CD4-positive, alpha-beta T cell (primary cell): ENCODE data around the gene TGM5. TPM values are rescaled to one million over a fixed set of nuclear protein-coding genes. Genes with fewer than 3 reads are reported as not detected.
A peak's percentile ranks its signal among the peaks of the same experiment; 100 is the strongest.

ENCODE experiments used
- ATAC-seq: fragments of 200-7000 bp; cut with Tn5 transposase; one replicate; pipeline ENCODE4 v1.10.0; 2022; ENCODE audit warnings: mild to moderate bottlenecking; ENCODE audit not compliant: poor library complexity
- CTCF ChIA-PET: fragments of 350-600 bp; sonication (Branson Sonifier 250); formaldehyde crosslinking; loops from one replicate; lab custom pipeline; 2021; ENCODE audit warnings: antibody characterized with exemption, inconsistent platforms; lab: Charles Lee
- POLR2A ChIA-PET: fragments of 350-600 bp; sonication (Branson Sonifier 250); formaldehyde crosslinking; loops from one replicate; lab custom pipeline; 2021; ENCODE audit warnings: antibody characterized with exemption, inconsistent platforms; lab: Charles Lee
- DNase-seq, 14 experiments: peaks; one replicate each; pipeline ENCODE4 v3.0.0-alpha.2; 2013 to 2020; ENCODE audit warnings: mixed read lengths in 2 of 14
- H3K27ac ChIP-seq, 2 donors: one replicate each; pipeline versions ENCODE4 v1.5.1 to v1.7.0; 2013; ENCODE audit warnings: low read length in 2 of 2, low read depth in 1 of 2, mild to moderate bottlenecking in 1 of 2
- H3K27me3 ChIP-seq, 2 experiments: 1 replicate in 1 of 2; 2 replicates in 1 of 2; pipeline versions ENCODE4 v1.6.1 to v1.7.0; 2013; ENCODE audit warnings: low read length in 2 of 2, control low read depth in 1 of 2, mild to moderate bottlenecking in 1 of 2, moderate library complexity in 1 of 2; ENCODE audit not compliant: insufficient read depth in 2 of 2, control insufficient read depth in 1 of 2
- H3K36me3 ChIP-seq: one replicate; pipeline ENCODE4 v1.6.1; 2013; ENCODE audit warnings: low read length, control low read depth; ENCODE audit not compliant: insufficient read depth
- H3K4me1 ChIP-seq: one replicate; pipeline ENCODE4 v1.6.1; 2013; ENCODE audit warnings: low read length, control low read depth; ENCODE audit not compliant: insufficient read depth
- H3K4me3 ChIP-seq: one replicate; pipeline ENCODE4 v1.5.1; 2013; ENCODE audit warnings: mild to moderate bottlenecking, low read length, moderate library complexity
- H3K9me3 ChIP-seq, 2 experiments: 1 replicate in 1 of 2; 2 replicates in 1 of 2; pipeline versions ENCODE4 v1.6.1 to v1.7.0; 2013; ENCODE audit warnings: low read length in 2 of 2, mild to moderate bottlenecking in 2 of 2, control low read depth in 1 of 2, moderate library complexity in 1 of 2; ENCODE audit not compliant: control insufficient read depth in 1 of 2, insufficient read depth in 1 of 2
- H3K27ac Mint-ChIP-seq: one replicate; pipeline ENCODE4 v1.8.0; 2020; ENCODE audit warnings: mixed read lengths
- H3K27me3 Mint-ChIP-seq: one replicate; pipeline ENCODE4 v1.8.0; 2021; ENCODE audit warnings: mixed read lengths
- H3K36me3 Mint-ChIP-seq: one replicate; pipeline ENCODE4 v1.8.0; 2021; ENCODE audit warnings: low read depth, mixed read lengths
- H3K4me1 Mint-ChIP-seq: one replicate; pipeline ENCODE4 v1.8.0; 2021; ENCODE audit warnings: low read depth, mixed read lengths
- H3K4me3 Mint-ChIP-seq: one replicate; pipeline ENCODE4 v1.8.0; 2020; ENCODE audit warnings: mild to moderate bottlenecking, mixed read lengths
- H3K9me3 Mint-ChIP-seq: one replicate; pipeline ENCODE4 v1.8.0; 2020; ENCODE audit warnings: mixed read lengths
- CTCF ChIP-seq: fragments of 200-600 bp; IDR thresholded peaks from one replicate; pipeline ENCODE4 v1.8.0; 2022; ENCODE audit warnings: antibody characterized with exemption, mild to moderate bottlenecking
- intact Hi-C, 2 experiments: fragments of 100-400 bp; cut with DNase I in 1 of 2; cut with micrococcal nuclease in 1 of 2; formaldehyde crosslinking; loops; one replicate each; pipeline versions ENCODE4 v1.15.1 to v1.9.0; 2023 to 2025; cut with DNase I, micrococcal nuclease
- total RNA-seq, 174 experiments: library from RNA in 2 of 174; stranded (reverse) in 2 of 174; gene quantifications; one replicate each; pipeline ENCODE4 v1.2.3 and lab custom pipeline; 2021 to 2026

TGM5 gene
- total RNA-seq, 2 experiments from 2014 or later, result not detected

- CTCF ChIA-PET, result interaction anchor here (0.7 to 2.7 kb wide), 8 partner anchors 9 to 62 kb away, joined by 3 to 28 read pairs (median 4); partner anchors contain the start of gene CCNDBP1
- H3K4me3 Mint-ChIP-seq, result no peak overlapping the region
These were observed 41.4 kb downstream of the TGM5 start for GRCh38 chr15:43225201-43225949.

GRCh38 chr15:43221422-43221821, 45.3 kb downstream of the TGM5 start:
- DNase-seq, result no peak
- peaks cover 17% of the 10 kb centered on the region for H3K27me3 Mint-ChIP-seq
- Histone ChIP-seq H3K36me3 (no peaks in the 10 kb centered on the region), H3K27me3 (peaks cover 0 to 2% of the 10 kb centered on the region in 2 experiments), H3K9me3 (no peaks in the 10 kb centered on the region), H3K4me1 (peaks cover 3% of the 10 kb centered on the region), H3K4me3 (no peak overlapping the region), H3K27ac (no peak overlapping the region)
- ChIA-PET POLR2A (no interaction called here), CTCF (no interaction called here)
- no peaks in the 10 kb centered on the region for H3K36me3 Mint-ChIP-seq
- no peak for TF ChIP-seq CTCF
- no peaks in the 10 kb centered on the region for H3K9me3 Mint-ChIP-seq
- peaks cover 6% of the 10 kb centered on the region for H3K4me1 Mint-ChIP-seq
- intact Hi-C loops, result no loop called here
- no peak for ATAC-seq
- H3K4me3 Mint-ChIP-seq, result no peak overlapping the region
- no peak overlapping the region for H3K27ac Mint-ChIP-seq

More at GRCh38 chr15:43225201-43225949, 41.4 kb downstream of the TGM5 start:
- Histone ChIP-seq H3K9me3 (no peaks in the 10 kb centered on the region), H3K4me1 (peaks cover 3% of the 10 kb centered on the region), H3K27ac (no peak overlapping the region), H3K36me3 (no peaks in the 10 kb centered on the region), H3K4me3 (no peak overlapping the region), H3K27me3 (no peaks in the 10 kb centered on the region)
- no peaks in the 10 kb centered on the region for H3K36me3 Mint-ChIP-seq
- POLR2A ChIA-PET, result interaction anchor here (0.6 to 1.3 kb wide), 2 partner anchors 60 to 202 kb away, joined by 3 read pairs; no protein-coding TSS in a partner anchor
- ATAC-seq (peak; percentile 79), DNase-seq (peak in 12 of 14 experiments; percentile 5 to 76 (median 24))
- peaks cover 13% of the 10 kb centered on the region for H3K27me3 Mint-ChIP-seq
- intact Hi-C loops, result loop anchor here (1.0 kb wide), 1 partner anchor 60 kb away; no protein-coding TSS in a partner anchor
- no peak overlapping the region for H3K27ac Mint-ChIP-seq
- peak; percentile 77 for TF ChIP-seq CTCF
- H3K9me3 Mint-ChIP-seq, result no peaks in the 10 kb centered on the region
- peaks cover 6% of the 10 kb centered on the region for H3K4me1 Mint-ChIP-seq

- Histone ChIP-seq H3K4me1 (peaks cover 3% of the 10 kb centered on the region), H3K9me3 (no peaks in the 10 kb centered on the region), H3K4me3 (no peak within 1 kb of the TSS), H3K36me3 (no peaks in the 10 kb centered on the region), H3K27me3 (peaks cover 0 to 2% of the 10 kb centered on the region in 2 experiments), H3K27ac (no peak within 1 kb of the TSS)
- Mint-ChIP-seq H3K9me3 (no peaks in the 10 kb centered on the region), H3K27ac (no peak within 1 kb of the TSS), H3K4me3 (no peak within 1 kb of the TSS), H3K36me3 (no peaks in the 10 kb centered on the region), H3K27me3 (peaks cover 17% of the 10 kb centered on the region), H3K4me1 (peaks cover 6% of the 10 kb centered on the region)
- POLR2A ChIA-PET, result no interaction called here
- ATAC-seq (no peak), DNase-seq (no peak)
- CTCF ChIA-PET, result no interaction called here
- TF ChIP-seq CTCF, result no peak
- intact Hi-C loops, result no loop called here
These were observed 45.7 kb downstream of the TGM5 start, which contains the start of gene EPB42 for GRCh38 chr15:43220991-43221403. TSS of gene EPB42 (minus strand) at chr15:43221018. CDS start at chr15:43220825, 193 bp downstream.
